ENCODE data around the gene CNTNAP3B.
"Not testable (repeated sequence)": the region's sequence is repeated elsewhere in the genome, so short reads cannot be mapped to it uniquely, and the experiment has no call there.

The CNTNAP3B gene

DNA sequence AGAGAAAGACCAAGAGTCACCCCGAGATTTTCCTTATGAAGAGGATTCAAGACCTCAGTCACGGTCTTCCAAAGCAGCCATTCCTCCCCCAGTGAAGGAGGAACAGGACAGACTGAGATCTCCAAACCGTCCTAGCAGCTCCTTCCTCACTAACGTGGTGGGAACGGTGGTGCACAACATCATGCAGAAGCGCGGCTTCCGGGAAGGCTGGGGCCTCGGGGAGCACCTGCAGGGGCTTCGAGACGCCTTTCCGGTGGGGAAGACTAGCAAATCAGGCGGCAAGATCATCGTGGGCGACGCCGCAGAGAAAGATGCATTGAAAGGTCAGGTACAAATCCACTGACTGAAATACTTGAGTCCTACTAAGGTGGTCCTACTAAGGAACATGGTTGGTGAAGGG, 154.3 kb downstream of the CNTNAP3B start:
- DNase-seq = not testable (repeated sequence)

- not testable (repeated sequence) for DNase-seq
These were observed 176.2 kb downstream of the CNTNAP3B start for GRCh38 chr9:41953007-41953406.

GRCh38 chr9:41941738-41942137, 187.5 kb downstream of the CNTNAP3B start:
- not testable (repeated sequence) for DNase-seq

DNA sequence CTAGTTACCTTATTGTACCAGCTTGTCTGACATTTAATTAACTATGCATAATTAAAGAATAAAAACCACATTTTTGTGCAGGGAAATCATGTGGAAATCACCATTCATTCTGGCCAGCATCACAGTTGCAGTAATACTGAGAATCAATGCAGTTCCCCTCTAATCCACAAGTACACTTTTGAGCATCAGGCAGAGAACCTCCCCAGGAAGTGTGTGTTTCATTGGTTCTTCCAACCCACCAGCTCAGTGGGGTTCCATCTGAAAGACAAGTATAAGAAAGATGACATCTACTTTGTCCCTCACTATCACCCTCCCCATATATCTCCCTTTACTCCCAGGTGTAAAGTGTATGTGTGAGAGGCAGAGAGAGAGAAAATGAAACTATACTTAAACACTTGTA, 191.1 kb downstream of the CNTNAP3B start:
- DNase-seq = not testable (repeated sequence)

GRCh38 chr9:41935727-41936126, 193.5 kb downstream of the CNTNAP3B start:
- DNase-seq = not testable (repeated sequence)

GRCh38 chr9:41929172-41929571, 200.1 kb downstream of the CNTNAP3B start:
- not testable (repeated sequence) for DNase-seq

DNA sequence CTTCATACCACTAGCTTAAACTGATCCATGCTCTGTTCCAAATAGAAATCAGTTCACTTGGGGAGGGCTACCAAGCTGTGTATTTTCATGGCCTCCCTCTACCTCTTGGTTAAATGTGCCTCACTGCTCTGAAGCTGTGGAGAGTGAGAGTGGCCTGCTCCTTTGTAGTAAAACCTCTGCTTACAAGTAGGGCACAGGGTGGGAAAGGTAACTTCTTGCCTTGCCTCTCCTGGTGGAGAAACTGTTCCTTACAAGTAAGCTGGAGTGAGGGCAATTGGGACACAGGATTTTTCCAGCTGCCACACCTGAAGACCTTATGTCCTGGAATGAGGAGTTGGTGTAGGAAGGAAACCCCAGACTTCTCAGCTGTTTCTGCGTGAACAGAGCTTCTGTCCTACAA, 211.9 kb downstream of the CNTNAP3B start:
- not testable (repeated sequence) for DNase-seq

GRCh38 chr9:41905488-41905887, 223.7 kb downstream of the CNTNAP3B start:
- DNase-seq = not testable (repeated sequence)

GRCh38 chr9:41902762-41903161, 226.5 kb downstream of the CNTNAP3B start:
- DNase-seq = not testable (repeated sequence)

DNA sequence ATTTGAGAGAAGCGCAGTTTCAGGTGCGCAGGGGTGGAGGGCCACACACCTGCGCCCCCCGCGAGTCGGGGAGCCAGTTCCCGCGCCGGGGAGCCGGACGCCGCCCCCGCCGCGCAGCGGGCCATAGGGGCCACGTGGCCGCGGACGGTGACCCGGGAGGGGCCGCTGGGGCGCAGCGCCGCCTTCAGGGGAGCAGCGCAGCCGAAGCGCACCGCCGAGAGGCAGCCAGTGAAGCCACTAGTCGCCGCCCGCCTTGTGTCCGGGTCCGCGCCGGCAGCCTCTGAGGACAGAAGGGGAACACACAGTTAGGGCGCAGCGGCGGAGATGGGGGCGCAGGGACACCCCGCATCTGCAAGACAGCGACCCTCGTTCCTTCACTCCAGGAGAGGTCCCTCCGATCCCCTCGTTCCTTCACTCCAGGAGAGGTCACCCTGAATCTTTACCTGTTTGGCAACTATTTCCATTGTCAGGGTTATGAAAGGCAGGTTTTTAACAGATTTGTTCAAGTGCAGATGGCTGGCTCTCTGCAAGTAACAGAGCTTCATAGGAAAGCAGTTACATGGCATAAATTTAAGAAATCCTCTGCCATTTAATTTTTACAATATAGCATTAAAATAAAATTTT, 230.4 kb downstream of the CNTNAP3B start:
- DNase-seq = not testable (repeated sequence)

GRCh38 chr9:41874557-41874956, 254.7 kb downstream of the CNTNAP3B start:
- DNase-seq = not testable (repeated sequence)

DNA sequence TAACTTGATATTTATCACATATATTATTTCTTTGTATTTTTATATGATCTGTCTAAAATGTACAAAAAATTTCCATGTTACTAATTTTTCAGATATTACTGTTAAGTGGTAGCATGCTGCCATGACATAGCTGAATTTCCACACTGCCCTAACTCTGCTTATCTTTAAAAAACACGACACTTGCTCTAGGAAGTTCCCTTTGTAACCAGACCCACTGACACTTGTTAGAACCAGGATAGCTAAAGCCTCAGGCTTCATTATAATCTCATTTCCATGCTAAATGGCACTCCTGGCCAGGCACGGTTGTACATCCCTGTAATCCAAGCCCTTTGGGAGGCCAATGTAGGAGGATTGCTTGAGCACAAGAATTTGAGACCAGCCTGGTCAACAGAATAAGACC, 273.8 kb downstream of the CNTNAP3B start:
- DNase-seq = not testable (repeated sequence)

DNA sequence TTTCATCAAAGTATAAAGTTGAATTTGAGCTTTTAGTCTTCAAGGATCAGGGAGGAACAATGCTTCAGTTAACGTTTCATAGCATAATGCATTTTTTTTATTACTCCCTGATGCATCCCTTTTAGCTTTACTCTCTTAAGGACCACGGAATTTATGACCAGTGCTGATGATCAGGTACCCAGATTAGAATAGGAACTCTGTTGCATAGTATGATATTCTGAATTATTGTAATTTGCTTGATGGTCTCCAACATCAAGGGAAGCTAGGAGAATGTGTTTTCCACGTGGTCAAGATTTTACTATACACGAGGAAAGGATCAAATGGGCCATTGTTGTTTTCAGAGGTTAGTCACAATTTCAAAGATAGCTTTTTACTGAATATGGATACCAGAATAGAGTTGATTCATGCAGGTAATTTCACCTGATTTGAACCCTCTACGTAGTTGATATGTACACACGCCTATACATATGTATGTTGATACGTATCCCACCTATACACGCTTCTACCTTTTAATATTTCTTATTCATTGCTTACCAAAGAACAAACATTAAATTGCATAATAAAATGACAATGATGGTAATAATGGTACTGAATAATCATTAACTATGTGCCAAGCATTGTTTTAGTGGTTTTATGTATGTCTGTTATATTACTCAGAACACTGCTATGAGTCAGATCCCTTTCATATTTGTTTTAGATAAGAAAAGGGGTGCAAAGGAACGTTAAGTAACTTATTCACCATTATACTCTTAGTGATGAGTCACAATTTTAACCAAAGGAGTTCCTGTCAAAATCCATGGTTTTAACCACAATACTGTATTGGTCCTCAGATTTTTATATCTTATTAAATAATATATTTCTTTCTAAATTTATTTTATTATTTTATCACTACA, 277.1 kb downstream of the CNTNAP3B start:
- not testable (repeated sequence) for DNase-seq

DNA sequence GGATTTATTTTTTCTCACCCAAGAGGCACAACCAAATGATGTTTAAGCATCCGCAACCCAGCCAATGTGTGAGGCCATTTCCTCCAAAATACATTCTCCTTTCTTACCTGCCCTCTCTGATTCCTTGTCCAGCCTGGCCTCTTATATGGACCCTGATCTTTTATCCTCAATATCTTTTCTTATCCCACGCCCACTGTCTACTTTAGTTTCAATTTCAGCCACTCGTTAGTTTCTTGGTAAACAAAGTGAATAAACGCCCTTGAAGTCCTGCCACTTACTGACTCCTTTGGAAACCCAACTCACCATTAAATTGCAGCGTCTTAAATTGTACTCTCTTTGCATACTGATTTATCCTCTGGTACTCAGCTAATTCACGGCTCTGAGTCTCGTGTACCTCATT, 281.4 kb downstream of the CNTNAP3B start:
- not testable (repeated sequence) for DNase-seq
